ENCODE data around the gene FAM167B. TPM values are rescaled to one million over a fixed set of nuclear protein-coding genes. Genes with fewer than 3 reads are reported as not detected.

The FAM167B gene
- total and polyA plus RNA-seq, 4 donors = 0.47 to 9.2 (median 3.8) TPM

DNA sequence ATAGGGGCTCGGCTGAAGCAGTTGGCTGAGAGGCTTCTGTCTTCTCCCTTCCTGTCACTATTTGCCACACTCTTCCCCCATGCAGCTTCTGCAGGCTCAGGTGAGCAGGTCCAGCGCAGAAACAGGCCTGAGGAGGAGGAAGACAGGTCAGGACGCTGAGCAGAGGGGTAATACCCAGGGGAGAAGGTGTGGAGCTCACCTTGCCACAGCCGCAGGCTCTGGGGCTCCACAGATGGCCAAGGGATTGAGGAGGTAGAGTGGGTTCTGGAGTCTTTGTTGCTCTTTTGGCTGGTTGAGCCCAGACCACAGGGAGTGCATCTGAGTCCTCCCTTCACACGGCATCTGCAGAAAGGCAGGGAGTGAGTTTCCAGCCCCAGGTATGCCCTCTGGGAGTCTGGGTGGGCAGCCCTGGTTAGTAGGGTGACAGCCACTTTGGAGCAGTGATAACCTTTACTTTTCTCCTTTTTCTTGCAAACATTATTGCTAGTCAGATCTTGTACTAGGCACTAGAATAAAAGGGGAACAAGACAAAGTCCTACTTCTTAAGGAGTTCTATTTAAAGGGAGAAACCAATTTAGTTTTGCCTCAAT lies 15.1 kb upstream of the FAM167B start:
- Histone ChIP-seq H3K9ac (ENCODE audit: low read depth in 1 of 2, low read length in 2 of 2) (no peak overlapping the region), H3K27ac (ENCODE audit: low read depth in 1 of 2, low read length in 2 of 2) (no peak overlapping the region), H3K9me3 (ENCODE audit: control insufficient read depth in 4 of 4, low read length in 3 of 4) (no peaks in the 10 kb centered on the region), H3K4me1 (ENCODE audit: control insufficient read depth in 4 of 4, insufficient read depth in 4 of 4, low read length in 3 of 4) (no peaks in the 10 kb centered on the region), H3K4me3 (ENCODE audit: low read depth in 1 of 3, low read length in 3 of 3) (no peak overlapping the region), H3K36me3 (ENCODE audit: control insufficient read depth in 4 of 4, insufficient read depth in 3 of 4, low read depth in 1 of 4, low read length in 3 of 4) (peaks cover 5 to 56% (median 38%) of the 10 kb centered on the region in 4 donors), H3K27me3 (ENCODE audit: control insufficient read depth in 4 of 4, insufficient read depth in 4 of 4, low read length in 3 of 4) (no peaks in the 10 kb centered on the region)
- DNase-seq (ENCODE audit: low spot score) = no peak
- 92% methylated on average over 5 of the region's 5 CpGs for WGBS
- TF ChIP-seq FOXA2 (IDR thresholded peaks at IDR 0.05) = no peak
- no peak for TF ChIP-seq RAD21 (IDR thresholded peaks at IDR 0.05)
- no peak for TF ChIP-seq TAF1 (conservative IDR thresholded peaks at IDR 0.05)
- TF ChIP-seq NR2F2 (IDR thresholded peaks at IDR 0.05) = no peak
- TF ChIP-seq EGR1 (IDR thresholded peaks at IDR 0.05; ENCODE audit: low read depth in 2 of 2) = no peak
- TF ChIP-seq RXRA (IDR thresholded peaks at IDR 0.05) = no peak
- no peak for TF ChIP-seq SP1 (IDR thresholded peaks at IDR 0.05)
- TF ChIP-seq GABPA (IDR thresholded peaks at IDR 0.05 in 1 of 2, conservative IDR thresholded peaks at IDR 0.05 in 1 of 2) = no peak
- no peak for TF ChIP-seq REST (IDR thresholded peaks at IDR 0.05)
- TF ChIP-seq, protein P1, sequence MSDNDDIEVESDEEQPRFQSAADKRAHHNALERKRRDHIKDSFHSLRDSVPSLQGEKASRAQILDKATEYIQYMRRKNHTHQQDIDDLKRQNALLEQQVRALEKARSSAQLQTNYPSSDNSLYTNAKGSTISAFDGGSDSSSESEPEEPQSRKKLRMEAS (IDR thresholded peaks at IDR 0.05) = no peak
- TF ChIP-seq, protein P2, sequence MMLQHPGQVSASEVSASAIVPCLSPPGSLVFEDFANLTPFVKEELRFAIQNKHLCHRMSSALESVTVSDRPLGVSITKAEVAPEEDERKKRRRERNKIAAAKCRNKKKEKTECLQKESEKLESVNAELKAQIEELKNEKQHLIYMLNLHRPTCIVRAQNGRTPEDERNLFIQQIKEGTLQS (IDR thresholded peaks at IDR 0.05) = no peak
- no peak for TF ChIP-seq HNF4G (IDR thresholded peaks at IDR 0.05)
- TF ChIP-seq FOXA1 (IDR thresholded peaks at IDR 0.05) = no peak
- TF ChIP-seq, protein P3, sequence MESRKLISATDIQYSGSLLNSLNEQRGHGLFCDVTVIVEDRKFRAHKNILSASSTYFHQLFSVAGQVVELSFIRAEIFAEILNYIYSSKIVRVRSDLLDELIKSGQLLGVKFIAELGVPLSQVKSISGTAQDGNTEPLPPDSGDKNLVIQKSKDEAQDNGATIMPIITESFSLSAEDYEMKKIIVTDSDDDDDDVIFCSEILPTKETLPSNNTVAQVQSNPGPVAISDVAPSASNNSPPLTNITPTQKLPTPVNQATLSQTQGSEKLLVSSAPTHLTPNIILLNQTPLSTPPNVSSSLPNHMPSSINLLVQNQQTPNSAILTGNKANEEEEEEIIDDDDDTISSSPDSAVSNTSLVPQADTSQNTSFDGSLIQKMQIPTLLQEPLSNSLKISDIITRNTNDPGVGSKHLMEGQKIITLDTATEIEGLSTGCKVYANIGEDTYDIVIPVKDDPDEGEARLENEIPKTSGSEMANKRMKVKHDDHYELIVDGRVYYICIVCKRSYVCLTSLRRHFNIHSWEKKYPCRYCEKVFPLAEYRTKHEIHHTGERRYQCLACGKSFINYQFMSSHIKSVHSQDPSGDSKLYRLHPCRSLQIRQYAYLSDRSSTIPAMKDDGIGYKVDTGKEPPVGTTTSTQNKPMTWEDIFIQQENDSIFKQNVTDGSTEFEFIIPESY (IDR thresholded peaks at IDR 0.05) = no peak
- no peak for TF ChIP-seq YY1 (IDR thresholded peaks at IDR 0.05)
- no peak for TF ChIP-seq HNF4A (conservative IDR thresholded peaks at IDR 0.05)
- TF ChIP-seq JUND (IDR thresholded peaks at IDR 0.05) = no peak
- TF ChIP-seq, protein P4, sequence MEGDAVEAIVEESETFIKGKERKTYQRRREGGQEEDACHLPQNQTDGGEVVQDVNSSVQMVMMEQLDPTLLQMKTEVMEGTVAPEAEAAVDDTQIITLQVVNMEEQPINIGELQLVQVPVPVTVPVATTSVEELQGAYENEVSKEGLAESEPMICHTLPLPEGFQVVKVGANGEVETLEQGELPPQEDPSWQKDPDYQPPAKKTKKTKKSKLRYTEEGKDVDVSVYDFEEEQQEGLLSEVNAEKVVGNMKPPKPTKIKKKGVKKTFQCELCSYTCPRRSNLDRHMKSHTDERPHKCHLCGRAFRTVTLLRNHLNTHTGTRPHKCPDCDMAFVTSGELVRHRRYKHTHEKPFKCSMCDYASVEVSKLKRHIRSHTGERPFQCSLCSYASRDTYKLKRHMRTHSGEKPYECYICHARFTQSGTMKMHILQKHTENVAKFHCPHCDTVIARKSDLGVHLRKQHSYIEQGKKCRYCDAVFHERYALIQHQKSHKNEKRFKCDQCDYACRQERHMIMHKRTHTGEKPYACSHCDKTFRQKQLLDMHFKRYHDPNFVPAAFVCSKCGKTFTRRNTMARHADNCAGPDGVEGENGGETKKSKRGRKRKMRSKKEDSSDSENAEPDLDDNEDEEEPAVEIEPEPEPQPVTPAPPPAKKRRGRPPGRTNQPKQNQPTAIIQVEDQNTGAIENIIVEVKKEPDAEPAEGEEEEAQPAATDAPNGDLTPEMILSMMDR (IDR thresholded peaks at IDR 0.05; ENCODE audit: low read depth, low read length, missing input control) = no peak
